B cell (primary cell): ENCODE measurements around the gene USB1. TPM values are rescaled to one million over a fixed set of nuclear protein-coding genes. Genes with fewer than 3 reads are reported as not detected.

Experiments used
- ATAC-seq: fragments of 200-7000 bp; cut with Tn5 transposase; one replicate; pipeline ENCODE4 v1.10.0; 2021; ENCODE audit warnings: low read depth, mild to moderate bottlenecking, moderate number of reproducible peaks, moderate library complexity
- CTCF ChIA-PET: fragments of 350-600 bp; sonication (Branson Sonifier 250); formaldehyde crosslinking; loops from one replicate; lab custom pipeline; 2021; ENCODE audit warnings: antibody characterized with exemption, inconsistent platforms; lab: Charles Lee
- POLR2A ChIA-PET: fragments of 350-600 bp; sonication (Branson Sonifier 250); formaldehyde crosslinking; loops from one replicate; lab custom pipeline; 2021; ENCODE audit warnings: antibody characterized with exemption; lab: Charles Lee
- DNase-seq: peaks from one replicate; pipeline ENCODE4 v3.0.0; 2013
- H2AFZ ChIP-seq: 2 replicates; pipeline ENCODE4 v1.6.1; 2012; ENCODE audit warnings: mild to moderate bottlenecking, low read depth, low read length; ENCODE audit not compliant: insufficient read depth, poor library complexity, severe bottlenecking
- H3K27ac ChIP-seq, 2 donors: 1 replicate in 1 of 2; 2 replicates in 1 of 2; pipeline ENCODE4 v1.5.1; 2012 to 2013; ENCODE audit warnings: low read length in 2 of 2, mild to moderate bottlenecking in 2 of 2, moderate library complexity in 1 of 2
- H3K27me3 ChIP-seq, 4 experiments: fragments of 200-600 bp in 1 of 4; sonication (generic) in 1 of 4; replicated peaks in 1 of 4; 1 replicate in 2 of 4; 2 replicates in 2 of 4; pipeline versions ENCODE4 v1.6.1 to v1.7.0; 2013 to 2016; ENCODE audit warnings: low read length in 3 of 4, mild to moderate bottlenecking in 2 of 4, mixed read lengths in 1 of 4, moderate library complexity in 1 of 4; ENCODE audit not compliant: insufficient read depth in 4 of 4, control insufficient read depth in 3 of 4; ENCODE audit errors: control extremely low read depth in 1 of 4
- H3K36me3 ChIP-seq, 2 experiments: replicated peaks in 1 of 2; 1 replicate in 1 of 2; 2 replicates in 1 of 2; pipeline versions ENCODE4 v1.6.1 to v1.7.1; 2013; ENCODE audit warnings: low read length in 1 of 2; ENCODE audit not compliant: insufficient read depth in 2 of 2, control insufficient read depth in 1 of 2; ENCODE audit errors: control extremely low read depth in 1 of 2, extremely low read depth in 1 of 2
- H3K4me1 ChIP-seq, 2 donors: fragments of 200-600 bp in 1 of 2; sonication (generic) in 1 of 2; 1 replicate in 1 of 2; 2 replicates in 1 of 2; pipeline versions ENCODE4 v1.5.1 to v1.6.1; 2013 to 2017; ENCODE audit warnings: low read length in 2 of 2; ENCODE audit not compliant: control insufficient read depth in 2 of 2, insufficient read depth in 2 of 2
- H3K4me2 ChIP-seq: replicated peaks from 2 replicates; pipeline ENCODE3; 2012; ENCODE audit warnings: mild to moderate bottlenecking, low read depth, low read length; ENCODE audit not compliant: poor library complexity, severe bottlenecking
- H3K4me3 ChIP-seq, 5 experiments: fragments of 200-600 bp in 1 of 5; sonication (generic) in 1 of 5; 1 replicate in 3 of 5; 2 replicates in 2 of 5; pipeline versions ENCODE4 v1.5.1 to v1.7.0; 2011 to 2016; ENCODE audit warnings: low read length in 4 of 5, mild to moderate bottlenecking in 4 of 5, low read depth in 2 of 5, control low read depth in 1 of 5, moderate library complexity in 1 of 5; ENCODE audit not compliant: insufficient read depth in 1 of 5; ENCODE audit errors: control extremely low read depth in 1 of 5, extremely low read depth in 1 of 5
- H3K79me2 ChIP-seq: fragments of 200-600 bp; sonication (generic); one replicate; pipeline ENCODE4 v1.6.0; 2016; ENCODE audit warnings: low read length; ENCODE audit not compliant: control insufficient read depth, insufficient read depth
- H3K9ac ChIP-seq: fragments of 200-600 bp; sonication (generic); 2 replicates; pipeline ENCODE4 v1.6.1; 2017; ENCODE audit warnings: mild to moderate bottlenecking, low read length, moderate library complexity
- H3K9me3 ChIP-seq, 3 donors: one replicate each; pipeline versions ENCODE4 v1.6.1 to v1.7.1; 2013; ENCODE audit warnings: low read length in 2 of 3; ENCODE audit not compliant: control insufficient read depth in 2 of 3, insufficient read depth in 1 of 3; ENCODE audit errors: control extremely low read depth in 1 of 3
- H4K20me1 ChIP-seq: 2 replicates; pipeline ENCODE4 v1.6.0; 2012; ENCODE audit warnings: mild to moderate bottlenecking, low read length; ENCODE audit not compliant: insufficient read depth, control insufficient read depth, poor library complexity, severe bottlenecking
- H3K27ac Mint-ChIP-seq: one replicate; pipeline ENCODE4 v1.8.0; 2021; ENCODE audit warnings: mixed read lengths
- H3K27me3 Mint-ChIP-seq: one replicate; pipeline ENCODE4 v1.8.0; 2021; ENCODE audit warnings: mixed read lengths
- H3K4me1 Mint-ChIP-seq: one replicate; pipeline ENCODE4 v1.8.0; 2021; ENCODE audit warnings: mixed read lengths
- H3K4me3 Mint-ChIP-seq: one replicate; pipeline ENCODE4 v1.8.0; 2021; ENCODE audit warnings: mixed read lengths
- H3K9me3 Mint-ChIP-seq: one replicate; pipeline ENCODE4 v1.8.0; 2022; ENCODE audit warnings: mixed read lengths; ENCODE audit not compliant: insufficient read depth
- CTCF ChIP-seq: fragments of 200-600 bp; IDR thresholded peaks from one replicate; pipeline ENCODE4 v1.8.0; 2022; ENCODE audit warnings: antibody characterized with exemption, mild to moderate bottlenecking
- EZH2 ChIP-seq: IDR thresholded peaks from 2 replicates; pipeline ENCODE4 v1.6.1; 2012; ENCODE audit warnings: borderline replicate concordance, low read depth, mild to moderate bottlenecking, moderate library complexity, low read length; ENCODE audit not compliant: insufficient read depth, poor library complexity, severe bottlenecking
- WGBS: methylation state at CpG from one replicate; pipeline ENCODE4 v1.1.5; 2013; ENCODE audit warnings: missing lambda C conversion rate; ENCODE audit not compliant: insufficient coverage; 5-methylcytosine and 5-hydroxymethylcytosine counted together
- intact Hi-C: fragments of 100-400 bp; cut with micrococcal nuclease; formaldehyde crosslinking; loops from one replicate; pipeline ENCODE4 v1.10.0; 2022
- polyA minus RNA-seq: library from RNA; depleted of rRNA, polyadenylated mRNA; stranded (reverse); fragments of >200 nt; gene quantifications from 2 replicates; pipeline ENCODE4 v1.2.3, GENCODE V29; 2012
- polyA plus RNA-seq: library from polyadenylated mRNA; depleted of rRNA; stranded (reverse); fragments of >200 nt; gene quantifications from 2 replicates; pipeline ENCODE4 v1.2.3, GENCODE V29; 2012
- total RNA-seq, 2 donors: library from RNA; stranded (reverse); fragments of 120-200 nt in 1 of 2; gene quantifications; 1 replicate in 1 of 2; 2 replicates in 1 of 2; pipeline versions ENCODE4 v1.2.3 to v1.2.4, GENCODE V29; 2013 to 2022

The USB1 gene
- 32.8 and 34.4 TPM in 2 replicates for total RNA-seq
- 6.1 TPM for total RNA-seq (2013)
- 24.9 and 37.0 TPM in 2 replicates for polyA plus RNA-seq
- 14.6 and 14.8 TPM in 2 replicates for polyA minus RNA-seq

- H3K4me1 ChIP-seq = peaks cover 16 to 26% of the 10 kb centered on the region in 2 donors
- DNase-seq (peak; percentile 93), ATAC-seq (peak; percentile 83)
- H3K27ac Mint-ChIP-seq = peak within 1 kb of the TSS; percentile 96
- peak within 1 kb of the TSS; percentile 90 for H3K9ac ChIP-seq
- peak within 1 kb of the TSS; percentile 48 to 95 (median 88) for H3K4me3 ChIP-seq
- peak within 1 kb of the TSS; percentile 86 to 87 for H3K27ac ChIP-seq
- no peaks in the 10 kb centered on the region for H3K9me3 ChIP-seq
- intact Hi-C loops = loop anchor here (1.0 to 10.0 kb wide), 10 partner anchors 16 to 814 kb away; partner anchors contain the start of genes ARL2BP, CCDC102A, CFAP20 and CSNK2A2
- POLR2A ChIA-PET = interaction anchor here (0.5 to 1.2 kb wide), 4 partner anchors 128 to 990 kb away, joined by 3 to 6 read pairs (median 5); partner anchors contain the start of gene CFAP20
- CTCF ChIA-PET = interaction anchor here (0.6 to 2.7 kb wide), 11 partner anchors 12 to 410 kb away, joined by 3 to 15 read pairs (median 4); partner anchors contain the start of genes CFAP20 and KATNB1
- H4K20me1 ChIP-seq = peaks cover 22% of the 10 kb centered on the region
- H3K4me3 Mint-ChIP-seq = peak within 1 kb of the TSS; percentile 97
- peaks cover 13% of the 10 kb centered on the region for H3K79me2 ChIP-seq
- H3K4me1 Mint-ChIP-seq = peaks cover 34% of the 10 kb centered on the region
- peak within 1 kb of the TSS; percentile 100 for H3K4me2 ChIP-seq
- H2AFZ ChIP-seq = peak within 1 kb of the TSS; percentile 83
- TF ChIP-seq CTCF (peak; percentile 71), EZH2 (no peak)
- H3K36me3 ChIP-seq = peaks cover 0 to 23% of the 10 kb centered on the region in 2 experiments
- no peaks in the 10 kb centered on the region for H3K27me3 ChIP-seq
- under 1% methylated on average over 80 of the region's 81 CpGs for WGBS
- H3K9me3 Mint-ChIP-seq = no peaks in the 10 kb centered on the region
- H3K27me3 Mint-ChIP-seq = no peaks in the 10 kb centered on the region
Measured at GRCh38 chr16:58000706-58001676, at the start of gene USB1. TSS of gene USB1 (plus strand) at chr16:58001407. CDS start at chr16:58001484, 77 bp downstream.
